ENCODE measurements around the gene CTIF.

- TF ChIP-seq REST (IDR thresholded peaks at IDR 0.05; ENCODE audit: borderline replicate concordance) (no peak), EZH2 (IDR thresholded peaks at IDR 0.05; ENCODE audit: borderline replicate concordance, insufficient read depth, low read length, poor library complexity, severe bottlenecking) (no peak), CTCF (IDR thresholded peaks at IDR 0.05; ENCODE audit: poor library complexity, severe bottlenecking) (no peak), POLR2AphosphoS5 (IDR thresholded peaks at IDR 0.05) (no peak), RAD21 (conservative IDR thresholded peaks at IDR 0.05) (no peak), EP300 (conservative IDR thresholded peaks at IDR 0.05; ENCODE audit: poor library complexity, severe bottlenecking) (no peak), MXI1 (conservative IDR thresholded peaks at IDR 0.05; ENCODE audit: poor library complexity, severe bottlenecking) (no peak), TAF1 (IDR thresholded peaks at IDR 0.05; ENCODE audit: low read depth) (no peak)
Observed at GRCh38 chr18:48832938-48833700, 294.3 kb downstream of the CTIF start.

All from neural cell (in vitro differentiated cells).